Activated T-cell treated with anti-CD3 and anti-CD28 coated beads, Interleukin-2, amount 50 U/mL, for 4 hours (primary cell): Measurements from ENCODE around the gene LRRC4C. TPM values are rescaled to one million over a fixed set of nuclear protein-coding genes. Genes with fewer than 3 reads are reported as not detected.

ENCODE experiments used
- ATAC-seq, 2 donors: fragments of 200-7000 bp; cut with Tn5 transposase; one replicate each; pipeline ENCODE4 v1.10.0; 2021
- DNase-seq: peaks from one replicate; pipeline ENCODE4 v3.0.0-alpha.2; 2020
- H3K27me3 Mint-ChIP-seq: one replicate; pipeline ENCODE4 v1.8.0; 2021; ENCODE audit warnings: low read depth, mixed read lengths
- H3K36me3 Mint-ChIP-seq: one replicate; pipeline ENCODE4 v1.8.0; 2022; ENCODE audit warnings: mixed read lengths; ENCODE audit not compliant: insufficient read depth
- H3K4me1 Mint-ChIP-seq: one replicate; pipeline ENCODE4 v1.8.0; 2021; ENCODE audit warnings: low read depth, mixed read lengths
- H3K4me3 Mint-ChIP-seq: one replicate; pipeline ENCODE4 v1.8.0; 2021; ENCODE audit warnings: mild to moderate bottlenecking, moderate library complexity, mixed read lengths
- H3K9me3 Mint-ChIP-seq: one replicate; pipeline ENCODE4 v1.8.0; 2021; ENCODE audit warnings: mixed read lengths
- total RNA-seq, 3 donors: library from RNA; stranded (reverse); gene quantifications; one replicate each; pipeline ENCODE4 v1.2.1, GENCODE V29; 2021

The LRRC4C gene
- total RNA-seq, 3 donors from 2014 or later: not detected

- Mint-ChIP-seq H3K9me3 (peaks cover 12% of the 10 kb centered on the region), H3K36me3 (no peaks in the 10 kb centered on the region), H3K4me1 (no peaks in the 10 kb centered on the region), H3K27me3 (no peaks in the 10 kb centered on the region), H3K4me3 (no peak overlapping the region)
- ATAC-seq (no peak), DNase-seq (no peak)
Measured at GRCh38 chr11:40139066-40139465, 1320.4 kb downstream of the LRRC4C start.

GRCh38 chr11:40134820-40135570, 1324.5 kb downstream of the LRRC4C start:
- Mint-ChIP-seq H3K27me3 (no peaks in the 10 kb centered on the region), H3K4me3 (no peak overlapping the region), H3K4me1 (no peaks in the 10 kb centered on the region), H3K9me3 (peaks cover 12% of the 10 kb centered on the region), H3K36me3 (no peaks in the 10 kb centered on the region)
- ATAC-seq (no peak), DNase-seq (no peak)

- DNase-seq (no peak), ATAC-seq (no peak)
- Mint-ChIP-seq H3K36me3 (no peaks in the 10 kb centered on the region), H3K4me3 (no peak overlapping the region), H3K27me3 (no peaks in the 10 kb centered on the region), H3K9me3 (peaks cover 12% of the 10 kb centered on the region), H3K4me1 (no peaks in the 10 kb centered on the region)
Measured at GRCh38 chr11:40133498-40133897, 1326.0 kb downstream of the LRRC4C start.

GRCh38 chr11:40132912-40133311, 1326.5 kb downstream of the LRRC4C start:
- DNase-seq (no peak), ATAC-seq (no peak)
- Mint-ChIP-seq H3K27me3 (no peaks in the 10 kb centered on the region), H3K4me1 (no peaks in the 10 kb centered on the region), H3K4me3 (no peak overlapping the region), H3K9me3 (peaks cover 12% of the 10 kb centered on the region), H3K36me3 (no peaks in the 10 kb centered on the region)

DNA sequence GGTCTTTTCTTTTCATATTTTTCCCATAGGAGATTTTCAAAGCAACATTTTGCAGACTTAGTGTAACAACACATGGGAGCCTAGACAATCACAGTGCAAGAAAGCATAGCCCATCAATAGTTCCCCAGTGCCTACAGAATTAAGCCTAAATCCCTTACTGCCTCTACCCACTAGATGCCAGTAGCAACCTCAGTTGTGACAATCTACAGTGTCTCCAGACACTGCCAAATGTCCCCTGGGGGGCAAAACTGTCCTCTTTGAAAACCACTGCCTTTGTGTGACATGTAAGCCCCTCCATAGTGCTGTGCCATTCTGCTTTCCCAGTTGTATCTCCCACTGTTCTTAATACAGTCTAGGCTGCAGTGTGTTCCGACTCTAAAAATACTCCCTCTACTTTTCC, 1329.0 kb downstream of the LRRC4C start:
- no peaks in the 10 kb centered on the region for H3K27me3 Mint-ChIP-seq
- no peaks in the 10 kb centered on the region for H3K4me1 Mint-ChIP-seq
- no peak for DNase-seq
- H3K36me3 Mint-ChIP-seq: no peaks in the 10 kb centered on the region
- H3K9me3 Mint-ChIP-seq: peaks cover 8% of the 10 kb centered on the region
- H3K4me3 Mint-ChIP-seq: no peak overlapping the region
- ATAC-seq: no peak

GRCh38 chr11:40129266-40129665, 1330.2 kb downstream of the LRRC4C start:
- no peak for DNase-seq
- no peaks in the 10 kb centered on the region for H3K27me3 Mint-ChIP-seq
- no peaks in the 10 kb centered on the region for H3K36me3 Mint-ChIP-seq
- peaks cover 10% of the 10 kb centered on the region for H3K9me3 Mint-ChIP-seq
- H3K4me1 Mint-ChIP-seq: no peaks in the 10 kb centered on the region
- no peak for ATAC-seq
- H3K4me3 Mint-ChIP-seq: no peak overlapping the region

DNA sequence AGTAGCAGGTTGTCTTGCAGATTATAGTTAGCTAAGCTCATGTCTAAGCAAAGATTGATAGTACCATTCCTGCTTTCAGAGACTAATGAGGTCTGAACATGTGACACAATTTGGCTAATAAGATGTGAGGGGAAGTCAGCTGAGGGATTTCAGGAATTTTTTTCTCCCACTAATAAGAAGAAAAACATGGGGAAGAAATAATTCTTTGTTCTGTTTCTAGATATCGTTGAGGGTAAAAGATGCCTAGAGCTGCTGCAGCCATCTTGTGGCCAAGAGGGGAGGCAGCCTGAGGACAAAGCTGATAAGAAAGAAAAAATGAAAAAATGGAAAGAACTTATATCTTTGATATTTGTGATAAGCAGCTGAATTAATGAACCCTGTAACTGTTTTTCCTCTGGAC, 1334.4 kb downstream of the LRRC4C start:
- Mint-ChIP-seq H3K4me1 (no peaks in the 10 kb centered on the region), H3K9me3 (peaks cover 8% of the 10 kb centered on the region), H3K4me3 (no peak overlapping the region), H3K36me3 (no peaks in the 10 kb centered on the region), H3K27me3 (no peaks in the 10 kb centered on the region)
- ATAC-seq: no peak
- no peak for DNase-seq

DNA sequence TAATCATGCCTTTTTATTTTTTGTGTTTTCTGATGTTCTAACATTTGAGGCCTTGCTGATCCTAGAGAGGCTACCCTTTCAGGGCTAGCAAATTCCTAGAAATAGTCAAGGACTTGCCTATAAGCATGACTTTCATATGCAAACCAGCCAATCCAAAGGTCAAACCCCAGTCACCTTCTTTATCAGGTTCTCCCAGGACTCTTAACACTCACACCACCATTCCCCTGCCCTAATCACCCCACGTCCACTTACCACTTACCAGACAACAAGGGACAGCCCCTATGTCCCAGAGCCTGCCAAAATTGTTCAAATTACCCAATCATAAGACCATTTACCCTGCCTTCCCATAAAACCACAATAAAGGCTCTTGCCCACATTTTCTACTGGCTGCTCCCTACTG, 1339.8 kb downstream of the LRRC4C start:
- DNase-seq: no peak
- no peak overlapping the region for H3K4me3 Mint-ChIP-seq
- ATAC-seq: no peak
- H3K27me3 Mint-ChIP-seq: no peaks in the 10 kb centered on the region
- no peaks in the 10 kb centered on the region for H3K36me3 Mint-ChIP-seq
- peaks cover 11% of the 10 kb centered on the region for H3K9me3 Mint-ChIP-seq
- H3K4me1 Mint-ChIP-seq: no peaks in the 10 kb centered on the region

DNA sequence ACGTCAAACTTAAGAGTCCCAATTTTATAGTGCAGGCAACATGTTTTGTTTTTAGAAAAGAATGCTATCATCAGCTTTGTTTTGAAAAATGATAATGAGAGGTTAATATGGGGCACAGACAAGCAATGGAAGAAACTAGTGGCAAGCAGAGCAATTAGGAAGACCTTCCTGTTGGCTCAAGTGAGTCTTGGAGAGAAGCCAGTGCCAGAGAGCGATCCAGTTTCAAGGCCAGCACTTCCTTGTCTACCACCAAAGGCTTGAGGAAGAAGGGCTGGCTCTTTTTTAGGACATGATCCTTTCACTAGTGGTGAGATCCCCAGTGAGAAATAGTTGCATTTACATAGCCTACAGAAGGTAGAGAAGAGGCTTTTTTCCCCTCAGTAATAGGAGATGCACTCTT, 1340.7 kb downstream of the LRRC4C start:
- ATAC-seq: no peak
- H3K27me3 Mint-ChIP-seq: no peaks in the 10 kb centered on the region
- H3K4me1 Mint-ChIP-seq: no peaks in the 10 kb centered on the region
- no peaks in the 10 kb centered on the region for H3K36me3 Mint-ChIP-seq
- no peak for DNase-seq
- peaks cover 8% of the 10 kb centered on the region for H3K9me3 Mint-ChIP-seq
- H3K4me3 Mint-ChIP-seq: no peak overlapping the region

DNA sequence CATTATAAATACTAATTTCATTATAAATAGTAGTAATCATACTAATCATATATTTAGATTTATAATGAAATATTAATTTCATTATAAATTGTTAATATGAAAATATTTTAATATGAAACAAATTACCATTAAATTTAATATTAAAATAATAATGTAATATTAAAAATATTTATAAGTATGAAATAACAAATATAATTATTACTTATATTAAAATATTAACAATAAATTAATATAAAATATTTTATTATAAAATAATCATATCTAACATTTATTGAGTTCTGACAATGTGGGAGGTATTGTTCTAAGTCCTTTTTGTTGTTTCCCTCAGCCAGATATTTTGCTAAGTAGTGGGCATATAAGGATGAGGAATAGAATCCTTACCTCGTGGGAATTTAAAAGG, 1341.4 kb downstream of the LRRC4C start:
- Mint-ChIP-seq H3K36me3 (no peaks in the 10 kb centered on the region), H3K4me3 (no peak overlapping the region), H3K4me1 (no peaks in the 10 kb centered on the region), H3K9me3 (peaks cover 8% of the 10 kb centered on the region), H3K27me3 (no peaks in the 10 kb centered on the region)
- DNase-seq (no peak), ATAC-seq (no peak)

- no peaks in the 10 kb centered on the region for H3K4me1 Mint-ChIP-seq
- ATAC-seq (no peak), DNase-seq (no peak)
- peaks cover 30% of the 10 kb centered on the region for H3K9me3 Mint-ChIP-seq
- H3K27me3 Mint-ChIP-seq: no peaks in the 10 kb centered on the region
- H3K4me3 Mint-ChIP-seq: no peak overlapping the region
- H3K36me3 Mint-ChIP-seq: no peaks in the 10 kb centered on the region
Measured at GRCh38 chr11:40104941-40105550, 1354.4 kb downstream of the LRRC4C start.

GRCh38 chr11:40100781-40101180, 1358.7 kb downstream of the LRRC4C start:
- ATAC-seq (no peak), DNase-seq (no peak)
- Mint-ChIP-seq H3K36me3 (no peaks in the 10 kb centered on the region), H3K4me1 (no peaks in the 10 kb centered on the region), H3K9me3 (peaks cover 30% of the 10 kb centered on the region), H3K27me3 (no peaks in the 10 kb centered on the region), H3K4me3 (no peak overlapping the region)

- Mint-ChIP-seq H3K27me3 (no peaks in the 10 kb centered on the region), H3K4me3 (no peak overlapping the region), H3K36me3 (no peaks in the 10 kb centered on the region), H3K9me3 (peaks cover 28% of the 10 kb centered on the region), H3K4me1 (no peaks in the 10 kb centered on the region)
- ATAC-seq: no peak
- DNase-seq: no peak
Measured at GRCh38 chr11:40100162-40100553, 1359.3 kb downstream of the LRRC4C start.

GRCh38 chr11:40099426-40100161, 1359.9 kb downstream of the LRRC4C start:
- H3K4me1 Mint-ChIP-seq: no peaks in the 10 kb centered on the region
- H3K27me3 Mint-ChIP-seq: no peaks in the 10 kb centered on the region
- no peak overlapping the region for H3K4me3 Mint-ChIP-seq
- DNase-seq (no peak), ATAC-seq (no peak)
- no peaks in the 10 kb centered on the region for H3K36me3 Mint-ChIP-seq
- peaks cover 24% of the 10 kb centered on the region for H3K9me3 Mint-ChIP-seq

- Mint-ChIP-seq H3K27me3 (no peaks in the 10 kb centered on the region), H3K4me1 (no peaks in the 10 kb centered on the region), H3K36me3 (no peaks in the 10 kb centered on the region), H3K9me3 (peaks cover 10% of the 10 kb centered on the region), H3K4me3 (no peak overlapping the region)
- ATAC-seq (no peak), DNase-seq (no peak)
Measured at GRCh38 chr11:40095446-40095845, 1364.0 kb downstream of the LRRC4C start.
